WTC11 (cell line): ENCODE data around the gene CLASP1.

Experiments
- AFF4 ChIP-seq: sonication (generic); formaldehyde crosslinking; IDR thresholded peaks from 2 replicates; pipeline ENCODE4 v1.8.1; 2023; ENCODE audit warnings: mild to moderate bottlenecking, missing genetic modification reagents, borderline replicate concordance
- ARID4B ChIP-seq: sonication (generic); formaldehyde crosslinking; IDR thresholded peaks from 2 replicates; pipeline ENCODE4 v1.8.0; 2023; ENCODE audit warnings: missing genetic modification reagents, mild to moderate bottlenecking, borderline replicate concordance
- CBFB ChIP-seq: sonication (generic); formaldehyde crosslinking; IDR thresholded peaks from 2 replicates; pipeline ENCODE4 v1.8.1; 2022; ENCODE audit warnings: mild to moderate bottlenecking, low read depth, missing genetic modification reagents
- CTCF ChIP-seq: fragments of 200-600 bp; IDR thresholded peaks from 2 replicates; pipeline ENCODE4 v1.8.0; 2022; ENCODE audit warnings: antibody characterized with exemption
- ETV6 ChIP-seq: sonication (generic); formaldehyde crosslinking; IDR thresholded peaks from 2 replicates; pipeline ENCODE4 v1.8.1; 2022; ENCODE audit warnings: mild to moderate bottlenecking, missing genetic modification reagents
- FOXK1 ChIP-seq: sonication (generic); formaldehyde crosslinking; IDR thresholded peaks from 2 replicates; pipeline ENCODE4 v1.8.0; 2022; ENCODE audit warnings: mild to moderate bottlenecking, moderate library complexity, missing genetic modification reagents
- FOXP4 ChIP-seq: sonication (generic); formaldehyde crosslinking; IDR thresholded peaks from 2 replicates; pipeline ENCODE4 v1.8.0; 2022; ENCODE audit warnings: mild to moderate bottlenecking, missing genetic modification reagents
- JUN ChIP-seq: sonication (generic); formaldehyde crosslinking; IDR thresholded peaks from 2 replicates; pipeline ENCODE4 v1.8.0; 2023; ENCODE audit warnings: mild to moderate bottlenecking, missing genetic modification reagents
- MAX ChIP-seq: sonication (generic); formaldehyde crosslinking; IDR thresholded peaks from 2 replicates; pipeline ENCODE4 v1.8.0; 2022; ENCODE audit warnings: mild to moderate bottlenecking, missing genetic modification reagents
- RELA ChIP-seq: sonication (generic); formaldehyde crosslinking; IDR thresholded peaks from 2 replicates; pipeline ENCODE4 v1.8.1; 2022; ENCODE audit warnings: missing genetic modification reagents, mild to moderate bottlenecking, borderline replicate concordance
- TCF7 ChIP-seq: sonication (generic); formaldehyde crosslinking; IDR thresholded peaks from 2 replicates; pipeline ENCODE4 v1.8.0; 2022; ENCODE audit warnings: mild to moderate bottlenecking, low read depth, missing genetic modification reagents, moderate library complexity
- ZBTB43 ChIP-seq: sonication (generic); formaldehyde crosslinking; IDR thresholded peaks from 2 replicates; pipeline ENCODE4 v1.8.1; 2023; ENCODE audit warnings: mild to moderate bottlenecking, missing genetic modification reagents
- ZNF423 ChIP-seq: fragments of 250-450 bp; sonication (Bioruptor Pico); IDR thresholded peaks from 2 replicates; pipeline ENCODE4 v2.1.2; 2022; ENCODE audit warnings: mild to moderate bottlenecking, moderate library complexity

GRCh38 chr2:121625953-121626352, 23.3 kb downstream of the CLASP1 start:
- no peak for TF ChIP-seq CTCF
- no peak for TF ChIP-seq MAX
- TF ChIP-seq JUN (CRISPR knock-in tag): no peak
- TF ChIP-seq ZNF423 (CRISPR knock-in tag): no peak
- no peak for TF ChIP-seq FOXP4
- no peak for TF ChIP-seq RELA
- TF ChIP-seq CBFB (CRISPR knock-in tag): no peak
- no peak for TF ChIP-seq FOXK1
- TF ChIP-seq ZBTB43: no peak
- TF ChIP-seq AFF4 (CRISPR knock-in tag): no peak
- no peak for TF ChIP-seq TCF7 (CRISPR knock-in tag)
- TF ChIP-seq ETV6 (CRISPR knock-in tag): no peak
- no peak for TF ChIP-seq ARID4B (CRISPR knock-in tag)
